T47D (cell line): Measurements from ENCODE around the gene HPSE2.
A peak's percentile ranks its signal among the peaks of the same experiment; 100 is the strongest.

Experiments
- DNase-seq, 2 experiments: peaks; one replicate each; pipeline versions ENCODE4 v3.0.0 to v3.0.0-alpha.2; 2011 to 2012; ENCODE audit warnings: low read depth in 1 of 2, low spot score in 1 of 2
- JUND ChIP-seq: IDR thresholded peaks from 2 replicates; pipeline ENCODE4 v1.6.1; 2012; ENCODE audit warnings: low read depth
- in situ Hi-C: cut with HindIII; loops from 2 replicates; pipeline ENCODE4 v1.10.0; 2016; ENCODE audit warnings: low sequenced_read_pairs, low pct_unique_long_range_greater_than_20kb

HPSE2 gene

DNA sequence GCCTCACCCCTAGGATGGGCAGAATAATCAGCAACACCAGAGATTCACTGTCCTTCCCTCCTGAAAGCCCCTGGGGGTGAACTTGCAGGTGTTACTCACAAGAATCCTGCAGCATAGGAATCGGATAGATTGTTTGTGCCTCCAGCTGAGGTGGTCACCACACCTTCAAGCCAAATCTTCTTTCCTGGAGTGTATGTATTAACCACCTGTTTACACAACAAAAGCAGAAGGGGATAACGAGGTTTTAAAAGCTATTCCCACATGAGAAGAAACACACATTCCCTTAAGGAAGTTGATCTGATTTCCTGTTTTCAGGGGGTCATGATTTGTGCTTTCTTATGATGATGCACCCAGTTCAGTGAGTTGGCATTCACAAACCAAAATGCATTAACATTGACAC is 615.1 kb downstream of the HPSE2 start:
- TF ChIP-seq JUND, result no peak
- in situ Hi-C loops, result no loop called here
- DNase-seq, result no peak

- in situ Hi-C loops, result no loop called here
- TF ChIP-seq JUND, result no peak
- DNase-seq, result no peak
Measured at GRCh38 chr10:98619446-98619845, 616.2 kb downstream of the HPSE2 start.

GRCh38 chr10:98617906-98618520 is 617.6 kb downstream of the HPSE2 start:
- no peak for DNase-seq
- in situ Hi-C loops, result no loop called here
- TF ChIP-seq JUND, result no peak

DNA sequence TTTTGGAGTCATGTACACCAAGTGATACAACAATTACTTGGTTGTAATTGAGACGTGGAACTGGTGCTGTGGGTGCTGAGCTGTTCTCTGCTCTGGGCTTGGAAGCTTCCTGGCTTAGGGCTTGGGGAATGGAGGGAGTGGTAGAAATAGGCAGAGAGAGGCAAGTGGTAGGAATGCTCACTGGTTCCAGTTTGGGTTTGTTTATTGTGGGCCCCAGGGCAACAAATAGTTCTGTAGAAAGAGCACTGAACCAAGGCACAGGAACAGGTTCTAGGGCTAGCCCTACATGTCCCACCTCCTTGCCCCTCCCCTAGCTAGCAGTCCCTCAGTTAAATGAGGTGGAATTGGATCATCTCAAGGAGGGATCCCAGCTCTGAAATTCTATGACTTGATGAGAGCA is 622.2 kb downstream of the HPSE2 start:
- peak in 1 of 2 experiments; percentile 29 for DNase-seq
- in situ Hi-C loops, result no loop called here
- no peak for TF ChIP-seq JUND

DNA sequence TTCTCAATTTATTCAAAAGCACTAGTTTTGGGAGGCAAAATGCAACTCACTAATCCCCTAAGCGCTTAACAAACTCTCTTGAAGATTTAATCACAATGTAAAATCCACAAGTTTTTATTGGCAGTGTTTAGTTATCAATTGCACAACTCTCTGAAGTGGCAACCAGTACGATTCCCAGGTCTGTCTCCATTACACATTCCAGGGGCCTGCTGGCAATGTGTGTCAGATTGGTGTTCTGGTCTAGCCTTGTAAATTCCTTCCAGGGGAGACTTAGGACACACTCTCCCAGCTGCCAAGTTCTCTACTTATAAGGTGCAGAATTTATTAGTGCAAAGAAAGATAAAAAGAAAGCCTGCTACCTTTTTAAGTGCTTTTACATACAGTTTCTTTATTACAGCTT is 624.2 kb downstream of the HPSE2 start:
- TF ChIP-seq JUND, result no peak
- DNase-seq, result peak; percentile 20 to 70

GRCh38 chr10:98610836-98611235 is 624.8 kb downstream of the HPSE2 start:
- in situ Hi-C loops, result no loop called here
- no peak for TF ChIP-seq JUND
- no peak for DNase-seq

More for the DNA sequence above, 624.2 kb downstream of the HPSE2 start:
- in situ Hi-C loops, result no loop called here

GRCh38 chr10:98610301-98610700 is 625.4 kb downstream of the HPSE2 start:
- in situ Hi-C loops, result no loop called here
- DNase-seq, result no peak
- TF ChIP-seq JUND, result no peak

DNA sequence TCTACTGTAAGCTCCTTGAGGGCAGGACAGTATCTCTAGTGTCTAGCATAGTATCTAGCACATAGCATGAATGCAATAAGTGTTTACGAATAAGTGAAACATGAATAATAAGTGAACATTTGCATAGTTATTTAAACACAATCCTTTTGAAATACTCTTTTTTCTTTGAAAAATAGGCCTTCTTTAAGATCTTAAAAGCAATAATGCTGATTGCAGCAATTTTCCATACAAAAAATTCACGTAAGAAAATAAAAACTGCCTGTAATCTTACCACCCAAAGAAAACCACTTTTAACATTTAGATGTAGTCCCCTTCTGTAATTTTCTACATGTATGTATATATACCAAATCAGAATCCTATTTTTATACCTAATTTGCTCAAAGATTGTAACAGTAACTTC is 626.4 kb downstream of the HPSE2 start:
- in situ Hi-C loops, result no loop called here
- DNase-seq, result no peak
- TF ChIP-seq JUND, result no peak

- TF ChIP-seq JUND, result no peak
- peak in 1 of 2 experiments; percentile 25 for DNase-seq
- in situ Hi-C loops, result no loop called here
Measured at GRCh38 chr10:98608411-98608810, 627.2 kb downstream of the HPSE2 start.

DNA sequence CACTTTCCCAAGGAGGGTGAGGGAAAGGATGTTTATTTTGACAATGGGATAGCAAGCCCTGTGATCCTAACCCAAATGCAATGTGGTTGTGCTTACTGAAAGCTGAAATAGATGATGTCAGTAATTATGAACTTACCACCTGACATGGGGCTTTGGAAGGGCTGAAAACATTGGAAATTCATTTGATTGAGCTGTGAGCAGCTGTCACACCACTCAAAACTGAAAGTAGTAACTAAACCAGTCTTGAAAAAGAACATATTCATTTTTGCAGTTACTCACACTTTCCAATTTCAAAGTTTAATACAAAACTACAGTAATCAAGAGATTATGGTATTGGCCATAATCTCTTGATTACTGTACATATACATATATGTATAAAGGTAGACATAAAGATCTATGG is 633.4 kb downstream of the HPSE2 start:
- in situ Hi-C loops, result no loop called here
- no peak for TF ChIP-seq JUND
- DNase-seq, result no peak

DNA sequence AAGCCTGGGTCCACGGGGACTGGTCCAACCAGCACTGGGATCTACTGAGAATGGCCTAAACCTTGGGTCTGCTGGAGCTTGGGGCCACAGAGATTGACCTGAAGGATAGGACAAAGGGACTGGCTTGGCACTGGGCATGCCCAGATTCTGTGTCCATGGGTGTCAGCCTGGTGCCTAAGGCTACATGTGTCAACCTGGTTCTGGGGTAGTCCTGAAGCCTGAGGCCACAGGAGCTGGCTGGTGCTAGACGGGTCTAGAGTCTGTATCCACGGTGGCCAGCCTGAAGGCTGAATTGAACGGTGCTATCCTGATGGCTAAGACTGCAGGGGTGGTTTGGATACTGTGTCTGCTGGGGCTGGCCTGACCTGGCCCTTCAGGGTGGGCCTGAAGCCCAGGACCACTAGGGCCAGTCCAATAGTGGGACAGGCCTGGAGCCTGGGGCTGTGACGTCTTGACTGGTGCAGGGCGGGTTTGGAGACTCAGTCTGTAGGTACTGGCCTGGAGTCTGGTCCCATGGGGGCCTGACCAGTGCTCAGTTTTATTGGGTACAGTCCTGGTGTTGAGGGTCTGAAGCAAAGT is 636.5 kb downstream of the HPSE2 start:
- in situ Hi-C loops, result no loop called here
- DNase-seq, result no peak
- TF ChIP-seq JUND, result no peak

GRCh38 chr10:98596404-98596803 is 639.2 kb downstream of the HPSE2 start:
- TF ChIP-seq JUND, result no peak
- in situ Hi-C loops, result no loop called here
- DNase-seq, result no peak

DNA sequence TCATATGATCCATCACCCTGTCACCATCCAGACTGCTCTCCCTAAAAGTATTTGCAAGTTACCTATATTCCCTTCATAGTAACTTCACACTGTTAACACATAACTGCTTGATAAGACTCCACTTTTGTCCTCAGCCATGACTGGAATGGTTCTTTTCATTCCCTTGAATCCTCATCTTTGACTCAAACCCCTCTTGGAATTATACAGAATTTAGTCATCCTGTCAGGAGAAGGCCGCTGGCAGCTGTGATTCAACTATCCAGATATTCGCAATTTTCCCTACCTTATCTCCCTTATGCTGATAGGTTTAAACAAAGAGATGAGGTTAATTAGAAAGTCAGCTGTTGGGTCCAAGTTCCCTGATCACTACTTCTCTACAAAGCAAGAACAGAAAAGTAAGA is 646.0 kb downstream of the HPSE2 start:
- in situ Hi-C loops, result no loop called here
- DNase-seq, result no peak
- no peak for TF ChIP-seq JUND

GRCh38 chr10:98589007-98589406 is 646.6 kb downstream of the HPSE2 start:
- DNase-seq, result no peak
- no peak for TF ChIP-seq JUND
- in situ Hi-C loops, result no loop called here
